Ramos (cell line): Measurements from ENCODE around the gene TMEM98.
"Not testable (repeated sequence)": the region's sequence is repeated elsewhere in the genome, so short reads cannot be mapped to it uniquely, and the experiment has no call there.

Source experiments
- in situ Hi-C: fragments of 300-500 bp; cut with MboI; formaldehyde crosslinking; loops from one replicate; pipeline ENCODE4 v1.14.3; 2022; ENCODE audit warnings: low sequenced_read_pairs; ENCODE audit not compliant: unreplicated experiment

TMEM98 gene, protein sequence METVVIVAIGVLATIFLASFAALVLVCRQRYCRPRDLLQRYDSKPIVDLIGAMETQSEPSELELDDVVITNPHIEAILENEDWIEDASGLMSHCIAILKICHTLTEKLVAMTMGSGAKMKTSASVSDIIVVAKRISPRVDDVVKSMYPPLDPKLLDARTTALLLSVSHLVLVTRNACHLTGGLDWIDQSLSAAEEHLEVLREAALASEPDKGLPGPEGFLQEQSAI

GRCh38 chr17:32927724-32928585, at the start of gene TMEM98:
Gene TMEM98, plus strand, starts transcription at chr17:32928153. Its CDS starts 3,376 bp downstream, at chr17:32931529.
- in situ Hi-C loops, result no loop called here

DNA sequence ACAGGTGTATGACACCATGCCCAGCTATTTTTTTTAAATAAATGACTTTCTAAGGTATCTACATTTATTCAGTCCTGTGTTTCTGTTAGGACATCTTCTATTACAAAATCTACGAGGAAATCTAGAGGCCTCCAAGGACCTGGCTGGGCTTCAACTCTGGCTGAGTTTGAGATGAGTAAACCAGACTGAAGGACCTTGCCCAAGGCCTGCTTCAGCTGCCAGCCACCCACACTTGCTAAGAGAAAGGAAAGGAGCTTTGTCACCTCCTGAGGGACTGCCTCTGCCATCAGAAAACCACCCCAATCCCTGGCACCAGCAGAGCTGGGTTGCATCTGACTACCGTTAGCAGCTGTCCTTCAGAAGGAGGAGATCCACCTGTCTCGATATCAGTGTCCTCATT, 49.7 kb upstream of the TMEM98 start:
- in situ Hi-C loops, result no loop called here

GRCh38 chr17:32879134-32879533, 48.8 kb upstream of the TMEM98 start:
- in situ Hi-C loops, result no loop called here

GRCh38 chr17:32880671-32881453, 47.1 kb upstream of the TMEM98 start:
- in situ Hi-C loops, result no loop called here

DNA sequence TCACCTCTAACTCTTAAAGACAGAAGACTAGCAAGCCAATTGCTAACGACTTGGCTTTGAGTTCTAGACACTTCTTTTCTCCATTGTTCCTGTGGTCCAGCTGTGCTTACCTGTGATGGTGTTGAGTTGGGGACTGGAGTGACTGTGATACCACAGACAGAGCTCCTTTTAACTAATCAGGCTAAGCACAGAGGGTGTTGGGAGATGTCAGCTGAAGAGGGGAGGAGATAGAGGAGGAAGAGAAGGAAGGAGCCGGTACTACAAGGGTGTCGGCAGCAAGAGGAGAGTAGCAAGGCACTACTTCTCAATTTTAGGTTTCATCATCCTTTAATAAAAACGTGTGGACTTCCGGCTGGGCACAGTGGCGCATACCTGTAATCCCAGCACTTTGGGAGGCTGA, 45.9 kb upstream of the TMEM98 start:
- in situ Hi-C loops, result no loop called here

DNA sequence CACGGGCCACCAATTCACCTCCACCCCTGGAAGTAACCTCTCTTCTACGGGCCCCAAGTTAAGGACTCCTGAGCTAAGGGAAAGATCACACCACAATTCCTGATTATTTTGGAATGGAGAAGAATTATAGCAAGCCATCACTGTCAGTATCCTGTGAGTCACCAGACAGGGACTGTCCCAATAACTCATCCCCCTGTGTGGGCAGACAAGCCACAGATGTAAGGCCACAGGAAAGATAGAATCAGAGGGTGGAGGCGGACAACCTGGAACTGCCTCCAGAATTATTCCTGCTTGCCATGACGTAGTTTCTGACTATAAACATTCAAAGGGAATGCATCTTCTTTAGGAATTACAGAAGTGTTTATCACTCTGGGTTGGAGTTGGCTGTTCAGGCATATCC, 45.2 kb upstream of the TMEM98 start:
- in situ Hi-C loops, result no loop called here

GRCh38 chr17:32886951-32887350, 41.0 kb upstream of the TMEM98 start:
- in situ Hi-C loops, result not testable (repeated sequence)

GRCh38 chr17:32887410-32887809, 40.5 kb upstream of the TMEM98 start:
- in situ Hi-C loops, result not testable (repeated sequence)

GRCh38 chr17:32894245-32894644, 33.7 kb upstream of the TMEM98 start:
- in situ Hi-C loops, result no loop called here

DNA sequence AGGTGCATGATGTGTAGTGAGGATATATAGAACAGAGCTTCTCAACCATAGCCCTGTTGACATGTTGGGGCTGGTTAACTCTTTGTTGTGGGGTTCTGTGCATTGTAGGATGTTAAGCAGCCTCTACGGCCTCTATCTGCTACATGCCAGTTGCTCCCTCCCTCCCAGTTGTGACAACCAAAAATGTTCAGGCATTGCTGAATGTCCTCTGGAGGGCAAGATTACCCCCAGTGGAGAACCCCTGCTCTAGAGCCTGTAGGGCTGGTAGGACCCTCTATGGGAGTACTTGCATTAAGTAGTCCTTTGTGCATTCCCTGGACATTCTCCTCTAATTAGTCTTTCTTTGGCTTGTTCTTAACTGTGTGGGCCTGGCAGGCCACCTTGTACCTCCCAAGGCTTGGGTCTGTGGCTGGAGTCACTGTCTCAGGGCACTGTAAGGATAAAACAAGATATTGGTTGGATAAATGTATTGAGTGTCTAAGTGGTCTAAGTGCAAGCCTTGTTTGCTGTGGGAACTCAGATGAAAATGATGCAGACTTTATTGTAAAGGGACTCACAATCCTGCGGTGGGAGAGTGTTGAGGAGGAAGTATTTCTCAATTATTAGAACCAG, 31.2 kb upstream of the TMEM98 start:
- in situ Hi-C loops, result no loop called here

- in situ Hi-C loops, result no loop called here
These were observed 28.5 kb upstream of the TMEM98 start for GRCh38 chr17:32899236-32900013.

GRCh38 chr17:32901743-32902142, 26.2 kb upstream of the TMEM98 start:
- in situ Hi-C loops, result no loop called here

- in situ Hi-C loops, result no loop called here
These were observed 23.9 kb upstream of the TMEM98 start for GRCh38 chr17:32903774-32904673.

DNA sequence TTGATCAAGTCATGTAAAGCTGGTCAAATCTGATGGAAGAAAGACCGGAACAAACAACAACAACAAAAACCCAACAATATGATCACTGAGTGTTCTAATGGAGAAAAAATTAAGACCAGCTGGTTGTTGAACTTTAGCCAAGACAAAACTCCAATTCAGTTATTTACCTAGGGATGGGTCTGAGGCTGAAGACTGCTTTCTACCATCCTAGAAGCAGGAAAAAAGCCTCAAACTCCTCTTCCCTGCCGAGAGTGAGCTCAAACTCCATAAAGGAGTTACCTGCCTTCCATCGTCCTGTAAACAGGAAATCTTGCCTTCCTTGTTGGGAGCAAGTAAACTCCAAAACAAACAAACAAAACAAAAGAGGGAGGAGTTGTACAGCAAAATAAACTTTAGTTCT, 23.1 kb upstream of the TMEM98 start:
- in situ Hi-C loops, result no loop called here

DNA sequence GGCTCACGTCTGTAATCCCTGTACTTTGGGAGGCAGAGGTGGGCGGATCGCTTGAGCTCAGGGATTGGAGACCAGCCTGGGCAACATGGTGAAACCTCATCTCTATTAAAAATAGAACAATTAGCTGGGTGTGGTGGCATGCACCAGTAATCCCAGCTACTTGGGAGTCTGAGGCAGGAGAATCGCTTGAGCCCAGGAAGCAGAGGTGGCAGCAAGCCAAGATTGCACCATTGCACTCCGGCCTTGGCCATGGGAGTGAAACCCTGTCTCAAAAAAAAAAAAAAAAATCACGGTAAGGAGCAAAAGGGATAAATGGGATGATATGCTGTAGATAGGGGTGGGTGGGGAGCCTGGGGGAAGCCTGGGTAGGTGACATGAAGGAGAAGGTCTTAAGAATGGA, 20.4 kb upstream of the TMEM98 start:
- in situ Hi-C loops, result no loop called here

DNA sequence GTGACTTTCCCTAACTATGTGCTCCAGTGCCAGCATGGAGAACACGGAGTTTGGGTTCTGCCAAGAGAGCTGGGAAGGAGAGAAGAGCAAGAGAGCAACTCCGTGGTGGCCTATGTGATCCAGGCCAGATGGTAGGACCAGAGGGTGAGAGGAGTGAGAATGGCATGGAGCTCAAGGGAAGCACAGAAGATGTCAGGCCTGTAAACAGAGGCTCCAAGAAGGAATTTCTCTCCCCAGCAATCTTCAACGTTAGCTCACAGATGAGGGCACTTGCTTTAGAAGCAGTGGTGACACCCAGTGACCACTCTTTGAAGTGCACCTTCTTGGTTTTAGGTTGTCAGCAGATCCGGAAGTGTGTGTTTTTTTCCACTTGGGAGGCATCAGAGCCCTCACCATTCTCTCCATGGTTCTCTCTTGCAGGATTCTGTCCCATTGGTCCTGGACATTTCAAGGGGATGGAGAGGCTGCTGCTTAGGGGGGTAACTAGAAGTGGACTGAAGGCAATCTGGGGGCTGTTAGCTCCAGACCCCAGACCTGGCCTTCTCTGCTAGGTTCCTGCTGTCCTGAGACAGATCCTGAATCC, 18.1 kb upstream of the TMEM98 start:
- in situ Hi-C loops, result loop anchor here (10.0 kb wide), 1 partner anchor 125 kb away; no protein-coding TSS in a partner anchor

DNA sequence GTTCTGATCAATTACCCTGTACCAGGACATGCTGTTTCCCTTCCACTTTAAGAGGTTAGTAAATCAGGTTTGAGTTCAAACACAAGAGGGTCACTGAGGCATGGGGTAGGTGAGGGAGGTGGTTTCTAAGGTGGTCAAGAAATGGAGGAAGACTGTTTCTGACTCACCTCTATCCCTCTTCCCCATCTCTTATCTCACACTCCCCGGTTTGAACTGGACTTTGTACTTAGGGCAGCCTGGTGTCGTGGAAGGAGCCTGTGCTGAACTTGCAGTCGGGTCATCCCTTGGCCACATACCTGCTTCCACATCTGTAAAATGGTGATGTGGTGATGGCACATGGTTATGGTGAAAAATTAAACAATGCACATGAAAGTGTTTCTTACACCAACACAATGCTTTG, 17.2 kb upstream of the TMEM98 start:
- in situ Hi-C loops, result loop anchor here (10.0 kb wide), 1 partner anchor 126 kb away; no protein-coding TSS in a partner anchor

DNA sequence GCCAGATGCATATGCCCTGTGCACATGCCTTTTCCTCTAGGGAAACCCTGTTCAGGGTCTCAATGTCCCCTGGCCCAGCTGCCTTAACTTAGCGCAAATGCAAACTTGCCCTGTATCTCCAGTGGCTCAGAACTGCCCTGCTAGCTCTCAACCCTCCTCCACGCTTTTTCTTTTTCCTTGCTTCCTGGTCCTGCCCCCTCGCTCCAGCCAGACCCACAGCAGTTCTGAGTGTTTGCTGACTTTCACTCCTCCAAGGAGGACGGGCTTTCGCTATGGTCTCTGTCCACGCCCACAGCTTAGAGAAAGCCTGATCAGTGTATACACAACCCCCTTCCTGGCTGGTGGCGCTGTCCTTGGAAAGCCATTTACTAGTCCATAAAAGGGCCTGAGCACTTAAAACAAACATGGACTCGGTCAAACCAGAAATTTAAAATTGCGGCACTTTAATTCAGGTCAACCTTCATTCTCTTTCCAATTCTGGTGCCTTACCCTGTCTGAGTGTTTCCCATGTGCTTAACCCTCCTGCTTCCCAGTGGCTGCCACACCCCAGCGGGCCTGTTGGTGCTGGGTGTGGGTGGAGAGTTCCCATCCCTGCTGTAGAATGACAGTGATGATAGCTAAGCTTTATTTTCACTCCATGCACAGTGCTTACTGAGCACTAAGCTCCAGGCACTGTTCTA, 15.6 kb upstream of the TMEM98 start:
- in situ Hi-C loops, result loop anchor here (10.0 kb wide), 1 partner anchor 128 kb away; no protein-coding TSS in a partner anchor
